H9 (cell line): Measurements from ENCODE around the gene ERC2. TPM values are rescaled to one million over a fixed set of nuclear protein-coding genes. Genes with fewer than 3 reads are reported as not detected.

Experiments used
- DNase-seq: peaks from one replicate; pipeline ENCODE4 v3.0.0-alpha.2; 2017
- H2AFZ ChIP-seq: one replicate; pipeline ENCODE4 v1.6.1; 2013; ENCODE audit warnings: mild to moderate bottlenecking, low read length, control low read depth, moderate library complexity
- H2AK5ac ChIP-seq: 2 replicates; pipeline ENCODE4 v1.6.1; 2013; ENCODE audit warnings: low read length, control low read depth, mixed read lengths; ENCODE audit not compliant: insufficient read length
- H2BK120ac ChIP-seq: one replicate; pipeline ENCODE4 v1.6.1; 2013; ENCODE audit warnings: low read depth, mild to moderate bottlenecking, low read length, control low read depth, inconsistent platforms; ENCODE audit not compliant: poor library complexity, severe bottlenecking
- H2BK12ac ChIP-seq: 2 replicates; pipeline ENCODE4 v1.6.1; 2013; ENCODE audit warnings: low read length, control low read depth, mixed read lengths, low read depth; ENCODE audit not compliant: insufficient read length
- H2BK15ac ChIP-seq: 2 replicates; pipeline ENCODE4 v1.6.1; 2013; ENCODE audit warnings: low read depth, low read length, control low read depth
- H2BK20ac ChIP-seq: one replicate; pipeline ENCODE4 v1.6.1; 2013; ENCODE audit warnings: low read depth, mild to moderate bottlenecking, low read length, control low read depth, inconsistent platforms; ENCODE audit not compliant: poor library complexity, severe bottlenecking
- H2BK5ac ChIP-seq: 2 replicates; pipeline ENCODE4 v1.6.1; 2013; ENCODE audit warnings: low read length, control low read depth, mixed read lengths; ENCODE audit not compliant: insufficient read length
- H3K14ac ChIP-seq: 2 replicates; pipeline ENCODE4 v1.6.1; 2013; ENCODE audit warnings: low read length, control low read depth; ENCODE audit not compliant: insufficient read depth
- H3K18ac ChIP-seq: 2 replicates; pipeline ENCODE4 v1.6.1; 2013; ENCODE audit warnings: low read depth, mild to moderate bottlenecking, mixed read lengths, low read length, control low read depth; ENCODE audit not compliant: insufficient read length
- H3K23ac ChIP-seq: 2 replicates; pipeline ENCODE4 v1.6.1; 2013; ENCODE audit warnings: low read length, control low read depth, mixed read lengths, low read depth; ENCODE audit not compliant: insufficient read length
- H3K23me2 ChIP-seq: 2 replicates; pipeline ENCODE4 v1.6.1; 2013; ENCODE audit warnings: low read depth, mild to moderate bottlenecking, mixed read lengths, low read length, control low read depth; ENCODE audit not compliant: insufficient read length, poor library complexity, severe bottlenecking
- H3K27ac ChIP-seq: 2 replicates; pipeline ENCODE4 v1.5.1; 2013; ENCODE audit warnings: low read length, control low read depth, mixed read lengths, low read depth; ENCODE audit not compliant: insufficient read length
- H3K27me3 ChIP-seq: 2 replicates; pipeline ENCODE4 v1.6.1; 2013; ENCODE audit warnings: low read length, control low read depth, inconsistent platforms; ENCODE audit not compliant: insufficient read depth
- H3K4ac ChIP-seq: 2 replicates; pipeline ENCODE4 v1.6.1; 2013; ENCODE audit warnings: low read depth, mild to moderate bottlenecking, control low read depth, inconsistent platforms, low read length, moderate library complexity
- H3K4me1 ChIP-seq: 2 replicates; pipeline ENCODE4 v1.6.1; 2013; ENCODE audit warnings: low read length, control low read depth, inconsistent platforms; ENCODE audit not compliant: insufficient read depth
- H3K4me2 ChIP-seq: 2 replicates; pipeline ENCODE4 v1.6.1; 2013; ENCODE audit warnings: low read length, control low read depth, mixed read lengths; ENCODE audit not compliant: insufficient read length, insufficient read depth
- H3K56ac ChIP-seq: 2 replicates; pipeline ENCODE4 v1.6.1; 2013; ENCODE audit warnings: low read depth, mild to moderate bottlenecking, mixed read lengths, low read length, control low read depth; ENCODE audit not compliant: insufficient read length
- H3K79me1 ChIP-seq: 2 replicates; pipeline ENCODE4 v1.6.1; 2013; ENCODE audit warnings: low read depth, mild to moderate bottlenecking, moderate library complexity, low read length, control low read depth, inconsistent platforms; ENCODE audit not compliant: insufficient read depth, poor library complexity, severe bottlenecking
- H3K79me2 ChIP-seq: 2 replicates; pipeline ENCODE4 v1.6.1; 2013; ENCODE audit warnings: low read length, control low read depth, inconsistent platforms; ENCODE audit not compliant: insufficient read depth
- H3K9ac ChIP-seq: 2 replicates; pipeline ENCODE4 v1.6.1; 2013; ENCODE audit warnings: low read length, control low read depth, mixed read lengths; ENCODE audit not compliant: insufficient read length; ENCODE audit errors: extremely low read depth
- H3K9me3 ChIP-seq: one replicate; pipeline ENCODE4 v1.6.1; 2013; ENCODE audit warnings: low read depth, low read length, inconsistent platforms; ENCODE audit not compliant: control insufficient read depth
- H3T11ph ChIP-seq: one replicate; pipeline ENCODE4 v1.6.1; 2013; ENCODE audit warnings: mild to moderate bottlenecking, low read length, control low read depth, inconsistent platforms
- H4K20me1 ChIP-seq: one replicate; pipeline ENCODE4 v1.6.1; 2013; ENCODE audit not compliant: control insufficient read depth, insufficient read length, insufficient read depth
- H4K5ac ChIP-seq: 2 replicates; pipeline ENCODE4 v1.6.1; 2013; ENCODE audit warnings: low read depth, mild to moderate bottlenecking, mixed read lengths, low read length, control low read depth; ENCODE audit not compliant: insufficient read length
- H4K8ac ChIP-seq: replicated peaks from 2 replicates; pipeline ENCODE4 v1.6.1; 2013; ENCODE audit warnings: low read length, control low read depth, mixed read lengths, low read depth; ENCODE audit not compliant: insufficient read length
- H4K91ac ChIP-seq: 2 replicates; pipeline ENCODE4 v1.6.1; 2013; ENCODE audit warnings: low read depth, mild to moderate bottlenecking, moderate library complexity, mixed read lengths, low read length, control low read depth; ENCODE audit not compliant: insufficient read length
- H3K27ac Mint-ChIP-seq, 3 experiments: 2 replicates in 2 of 3; 3 replicates in 1 of 3; pipeline ENCODE4 v1.8.0; 2020 to 2021; ENCODE audit warnings: mixed read lengths in 3 of 3, mild to moderate bottlenecking in 1 of 3, moderate library complexity in 1 of 3
- H3K27me3 Mint-ChIP-seq: 2 replicates; pipeline ENCODE4 v1.8.0; 2021; ENCODE audit warnings: low read depth, mild to moderate bottlenecking, moderate library complexity, mixed read lengths
- H3K36me3 Mint-ChIP-seq, 3 experiments: 2 replicates in 2 of 3; 3 replicates in 1 of 3; pipeline ENCODE4 v1.8.0; 2020 to 2021; ENCODE audit warnings: low read depth in 3 of 3, mixed read lengths in 3 of 3; ENCODE audit not compliant: insufficient read depth in 1 of 3
- H3K4me1 Mint-ChIP-seq, 2 experiments: 2 replicates each; pipeline ENCODE4 v1.8.0; 2020; ENCODE audit warnings: mixed read lengths in 2 of 2
- H3K4me3 Mint-ChIP-seq, 2 experiments: 2 replicates in 1 of 2; 3 replicates in 1 of 2; pipeline ENCODE4 v1.8.0; 2020 to 2021; ENCODE audit warnings: mild to moderate bottlenecking in 2 of 2, mixed read lengths in 2 of 2, moderate library complexity in 1 of 2
- H3K9me3 Mint-ChIP-seq, 2 experiments: 2 replicates in 1 of 2; 3 replicates in 1 of 2; pipeline ENCODE4 v1.8.0; 2020; ENCODE audit warnings: mild to moderate bottlenecking in 2 of 2, mixed read lengths in 2 of 2, moderate library complexity in 1 of 2
- CTCF ChIP-seq: fragments of 200-600 bp; sonication (generic); conservative IDR thresholded peaks from 3 replicates; pipeline ENCODE4 v1.8.0; 2021; ENCODE audit warnings: antibody characterized with exemption, mild to moderate bottlenecking
- WGBS: extraction: QIAGEN DNeasy Blood & Tissue Kit; methylation state at CpG from one replicate; pipeline ENCODE4 v1.1.7; 2013; ENCODE audit warnings: missing lambda C conversion rate, low lambda C conversion rate, mixed read lengths; ENCODE audit not compliant: insufficient read length; ENCODE audit errors: extremely low coverage; 5-methylcytosine and 5-hydroxymethylcytosine counted together
- total RNA-seq: library from RNA; stranded (reverse); gene quantifications from 2 replicates; pipeline ENCODE4 v1.2.1, GENCODE V29; 2021

Gene ERC2
- total RNA-seq, 1 experiment from 2014 or later = 15.4 TPM

GRCh38 chr3:56423661-56424099 lies 44.6 kb downstream of the ERC2 start:
- no peak overlapping the region for H4K8ac ChIP-seq
- no peak overlapping the region for H3K23ac ChIP-seq
- no peak overlapping the region for H2BK12ac ChIP-seq
- H2BK120ac ChIP-seq = no peak overlapping the region
- Mint-ChIP-seq H3K4me3 (no peak overlapping the region), H3K4me1 (peaks cover 4 to 9% of the 10 kb centered on the region in 2 experiments), H3K36me3 (peaks cover 8 to 16% (median 14%) of the 10 kb centered on the region in 3 experiments; a peak in 6 of 7 replicates), H3K9me3 (no peaks in the 10 kb centered on the region), H3K27me3 (no peaks in the 10 kb centered on the region), H3K27ac (no peak overlapping the region; a peak in 1 of 7 replicates)
- H4K91ac ChIP-seq = no peak overlapping the region
- no peak overlapping the region for H3K18ac ChIP-seq
- no peaks in the 10 kb centered on the region for H3K79me1 ChIP-seq
- no peak overlapping the region for H2AFZ ChIP-seq
- H3K56ac ChIP-seq = no peak overlapping the region
- no peak for TF ChIP-seq CTCF
- no peak overlapping the region for H3K4ac ChIP-seq
- no peaks in the 10 kb centered on the region for H3K27me3 ChIP-seq
- no peak overlapping the region for H3T11ph ChIP-seq
- no peak overlapping the region for H2AK5ac ChIP-seq
- no peak overlapping the region for H3K14ac ChIP-seq
- H3K9me3 ChIP-seq = no peaks in the 10 kb centered on the region
- no peaks in the 10 kb centered on the region for H3K79me2 ChIP-seq
- no peak for DNase-seq
- H2BK5ac ChIP-seq = no peak overlapping the region
- H3K23me2 ChIP-seq = no peaks in the 10 kb centered on the region
- no peaks in the 10 kb centered on the region for H4K20me1 ChIP-seq
- H2BK15ac ChIP-seq = no peak overlapping the region
- H4K5ac ChIP-seq = no peak overlapping the region
- H3K4me1 ChIP-seq = no peaks in the 10 kb centered on the region
- H2BK20ac ChIP-seq = no peak overlapping the region
- WGBS = no CpG with 5 or more reads among the region's 5 CpGs
- no peak overlapping the region for H3K4me2 ChIP-seq
- H3K27ac ChIP-seq = no peak overlapping the region
- no peak overlapping the region for H3K9ac ChIP-seq
